ENCODE measurements around the gene PDZRN3. TPM values are rescaled to one million over a fixed set of nuclear protein-coding genes. Genes with fewer than 3 reads are reported as not detected.

The PDZRN3 gene
- total and polyA plus RNA-seq, 2 donors from 2014 or later, result 9.5 to 13.2 TPM

GRCh38 chr3:73499787-73500186 lies 125.0 kb downstream of the PDZRN3 start:
- FAIRE-seq, result no peak
- DNase-seq, result no peak
- intact Hi-C loops (cut with DNase I), result loop anchor here (5.0 to 10.0 kb wide), 2 partner anchors 345 to 402 kb away; no protein-coding TSS in a partner anchor
- H3K36me3 ChIP-seq (ENCODE audit: control insufficient read depth in 2 of 3, insufficient read depth in 3 of 3, low read length in 3 of 3), result no peaks in the 10 kb centered on the region
- no peaks in the 10 kb centered on the region for H3K9me3 ChIP-seq (ENCODE audit: control insufficient read depth in 2 of 3, insufficient read depth in 1 of 3, low read length in 3 of 3)
- H3K4me3 ChIP-seq (ENCODE audit: low read length in 3 of 3), result no peak overlapping the region
- no peak overlapping the region for H3K27ac ChIP-seq (ENCODE audit: low read depth in 2 of 2, low read length in 2 of 2)
- H3K27me3 ChIP-seq (ENCODE audit: control insufficient read depth, insufficient read depth, low read length), result no peaks in the 10 kb centered on the region
- no peak overlapping the region for H3K9ac ChIP-seq (ENCODE audit: low read length in 3 of 3)
- TF ChIP-seq, protein P1, sequence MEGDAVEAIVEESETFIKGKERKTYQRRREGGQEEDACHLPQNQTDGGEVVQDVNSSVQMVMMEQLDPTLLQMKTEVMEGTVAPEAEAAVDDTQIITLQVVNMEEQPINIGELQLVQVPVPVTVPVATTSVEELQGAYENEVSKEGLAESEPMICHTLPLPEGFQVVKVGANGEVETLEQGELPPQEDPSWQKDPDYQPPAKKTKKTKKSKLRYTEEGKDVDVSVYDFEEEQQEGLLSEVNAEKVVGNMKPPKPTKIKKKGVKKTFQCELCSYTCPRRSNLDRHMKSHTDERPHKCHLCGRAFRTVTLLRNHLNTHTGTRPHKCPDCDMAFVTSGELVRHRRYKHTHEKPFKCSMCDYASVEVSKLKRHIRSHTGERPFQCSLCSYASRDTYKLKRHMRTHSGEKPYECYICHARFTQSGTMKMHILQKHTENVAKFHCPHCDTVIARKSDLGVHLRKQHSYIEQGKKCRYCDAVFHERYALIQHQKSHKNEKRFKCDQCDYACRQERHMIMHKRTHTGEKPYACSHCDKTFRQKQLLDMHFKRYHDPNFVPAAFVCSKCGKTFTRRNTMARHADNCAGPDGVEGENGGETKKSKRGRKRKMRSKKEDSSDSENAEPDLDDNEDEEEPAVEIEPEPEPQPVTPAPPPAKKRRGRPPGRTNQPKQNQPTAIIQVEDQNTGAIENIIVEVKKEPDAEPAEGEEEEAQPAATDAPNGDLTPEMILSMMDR (IDR thresholded peaks at IDR 0.05; ENCODE audit: borderline replicate concordance, extremely low read depth, insufficient read depth), result no peak
- no peaks in the 10 kb centered on the region for H3K4me1 ChIP-seq (ENCODE audit: control insufficient read depth in 2 of 3, insufficient read depth in 2 of 3, low read depth in 1 of 3, low read length in 3 of 3)

GRCh38 chr3:73498764-73499622 lies 125.7 kb downstream of the PDZRN3 start:
- TF ChIP-seq, protein P1 (IDR thresholded peaks at IDR 0.05; ENCODE audit: borderline replicate concordance, extremely low read depth, insufficient read depth), result no peak
- no peak overlapping the region for H3K4me3 ChIP-seq (ENCODE audit: low read length in 3 of 3)
- H3K27ac ChIP-seq (ENCODE audit: low read depth in 2 of 2, low read length in 2 of 2), result no peak overlapping the region
- no peaks in the 10 kb centered on the region for H3K9me3 ChIP-seq (ENCODE audit: control insufficient read depth in 2 of 3, insufficient read depth in 1 of 3, low read length in 3 of 3)
- no peaks in the 10 kb centered on the region for H3K4me1 ChIP-seq (ENCODE audit: control insufficient read depth in 2 of 3, insufficient read depth in 2 of 3, low read depth in 1 of 3, low read length in 3 of 3)
- FAIRE-seq (no peak), DNase-seq (peak in 1 of 5 donors; percentile 53)
- no peaks in the 10 kb centered on the region for H3K36me3 ChIP-seq (ENCODE audit: control insufficient read depth in 2 of 3, insufficient read depth in 3 of 3, low read length in 3 of 3)
- H3K27me3 ChIP-seq (ENCODE audit: control insufficient read depth, insufficient read depth, low read length), result no peaks in the 10 kb centered on the region
- intact Hi-C loops (cut with DNase I), result loop anchor here (5.0 kb wide), 1 partner anchor 402 kb away; no protein-coding TSS in a partner anchor
- no peak overlapping the region for H3K9ac ChIP-seq (ENCODE audit: low read length in 3 of 3)

- Histone ChIP-seq H3K9me3 (ENCODE audit: control insufficient read depth in 2 of 3, insufficient read depth in 1 of 3, low read length in 3 of 3) (no peaks in the 10 kb centered on the region), H3K27me3 (ENCODE audit: control insufficient read depth, insufficient read depth, low read length) (no peaks in the 10 kb centered on the region), H3K36me3 (ENCODE audit: control insufficient read depth in 2 of 3, insufficient read depth in 3 of 3, low read length in 3 of 3) (no peaks in the 10 kb centered on the region), H3K27ac (ENCODE audit: low read depth in 2 of 2, low read length in 2 of 2) (no peak overlapping the region), H3K4me3 (ENCODE audit: low read length in 3 of 3) (no peak overlapping the region), H3K4me1 (ENCODE audit: control insufficient read depth in 2 of 3, insufficient read depth in 2 of 3, low read depth in 1 of 3, low read length in 3 of 3) (no peaks in the 10 kb centered on the region), H3K9ac (ENCODE audit: low read length in 3 of 3) (no peak overlapping the region)
- DNase-seq, result no peak
- intact Hi-C loops (cut with DNase I), result loop anchor here (5.0 kb wide), 1 partner anchor 401 kb away; no protein-coding TSS in a partner anchor
- TF ChIP-seq, protein P1 (IDR thresholded peaks at IDR 0.05; ENCODE audit: borderline replicate concordance, extremely low read depth, insufficient read depth), result no peak
- FAIRE-seq, result no peak
These were observed 126.9 kb downstream of the PDZRN3 start for GRCh38 chr3:73497646-73498406.
